ENCODE results near the gene CDH24. TPM values are rescaled to one million over a fixed set of nuclear protein-coding genes. Genes with fewer than 3 reads are reported as not detected.
A peak's percentile ranks its signal among the peaks of the same experiment; 100 is the strongest.

Gene CDH24
- total RNA-seq, 1 experiment from 2014 or later: 9.0 TPM

GRCh38 chr14:23052671-23053070, 4.6 kb downstream of the CDH24 start:
- no peak for ATAC-seq
- peaks cover 3% of the 10 kb centered on the region for H3K4me1 ChIP-seq (ENCODE audit: control insufficient read depth, insufficient read depth, low read length)
- no peaks in the 10 kb centered on the region for H3K36me3 ChIP-seq (ENCODE audit: control insufficient read depth, insufficient read depth, low read length)
- DNase-seq (ENCODE audit: low read depth, low spot score): no peak
- no peaks in the 10 kb centered on the region for H3K9me3 ChIP-seq (ENCODE audit: control insufficient read depth, insufficient read depth, low read depth, low read length)
- ChIA-PET CTCF (interaction anchor here (1.0 to 2.2 kb wide), 2 partner anchors 10 to 66 kb away, joined by 3 to 21 read pairs; partner anchors contain the start of gene PSMB11), POLR2A (no interaction called here)
- no TSS peak for BruUV-seq (replicated peaks)
- H3K4me3 ChIP-seq (ENCODE audit: low read depth in 2 of 2, low read length in 2 of 2): no peak overlapping the region
- TF ChIP-seq CTCF (IDR thresholded peaks at IDR 0.05) (no peak), REST (IDR thresholded peaks at IDR 0.05; ENCODE audit: insufficient read depth in 1 of 2, low read depth in 2 of 2, low read length in 1 of 2) (no peak), SIN3A (IDR thresholded peaks at IDR 0.05; ENCODE audit: borderline replicate concordance, insufficient read depth, low read depth, low read length) (no peak), TCF7L2 (IDR thresholded peaks at IDR 0.05; ENCODE audit: low read depth, low read length) (no peak), POLR2AphosphoS5 (IDR thresholded peaks at IDR 0.05; ENCODE audit: low read depth, low read length) (no peak)
- H3K27ac ChIP-seq (ENCODE audit: low read length): no peak overlapping the region
- intact Hi-C loops (cut with micrococcal nuclease; ENCODE audit: unreplicated experiment): no loop called here
- no peaks in the 10 kb centered on the region for H3K27me3 ChIP-seq (ENCODE audit: control insufficient read depth, insufficient read depth, low read length)
- in situ Hi-C loops (cut with HindIII; ENCODE audit: low pct_unique_long_range_greater_than_20kb, low sequenced_read_pairs): no loop called here

GRCh38 chr14:23052182-23052623, 5.1 kb downstream of the CDH24 start:
- TF ChIP-seq REST (IDR thresholded peaks at IDR 0.05; ENCODE audit: insufficient read depth in 1 of 2, low read depth in 2 of 2, low read length in 1 of 2) (no peak), SIN3A (IDR thresholded peaks at IDR 0.05; ENCODE audit: borderline replicate concordance, insufficient read depth, low read depth, low read length) (no peak), CTCF (IDR thresholded peaks at IDR 0.05) (peak; percentile 84), TCF7L2 (IDR thresholded peaks at IDR 0.05; ENCODE audit: low read depth, low read length) (no peak)
- BruUV-seq (replicated peaks): no TSS peak
- Histone ChIP-seq H3K9me3 (ENCODE audit: control insufficient read depth, insufficient read depth, low read depth, low read length) (no peaks in the 10 kb centered on the region), H3K4me3 (ENCODE audit: low read depth in 2 of 2, low read length in 2 of 2) (no peak overlapping the region), H3K27ac (ENCODE audit: low read length) (no peak overlapping the region), H3K4me1 (ENCODE audit: control insufficient read depth, insufficient read depth, low read length) (peaks cover 3% of the 10 kb centered on the region), H3K36me3 (ENCODE audit: control insufficient read depth, insufficient read depth, low read length) (no peaks in the 10 kb centered on the region), H3K27me3 (ENCODE audit: control insufficient read depth, insufficient read depth, low read length) (no peaks in the 10 kb centered on the region)
- POLR2A ChIA-PET: no interaction called here
- in situ Hi-C loops (cut with HindIII; ENCODE audit: low pct_unique_long_range_greater_than_20kb, low sequenced_read_pairs): no loop called here
- intact Hi-C loops (cut with micrococcal nuclease; ENCODE audit: unreplicated experiment): no loop called here
- ATAC-seq (peak; percentile 68), DNase-seq (ENCODE audit: low read depth, low spot score) (no peak)
- CTCF ChIA-PET: interaction anchor here (1.0 to 2.2 kb wide), 3 partner anchors 10 to 66 kb away, joined by 3 to 21 read pairs (median 15); partner anchors contain the start of gene PSMB11
